ENCODE data around the gene PLET1.

PLET1 gene

GRCh38 chr11:112228706-112229105 lies 32.0 kb downstream of the PLET1 start:
- CTCF ChIA-PET: interaction anchor here (0.9 to 19.0 kb wide), 2 partner anchors 8 to 55 kb away, joined by 4 to 308 read pairs; no protein-coding TSS in a partner anchor

GRCh38 chr11:112227471-112227870 lies 33.2 kb downstream of the PLET1 start:
- H3K4me1 ChIP-seq (ENCODE audit: control insufficient read depth, insufficient read depth, low read length): no peaks in the 10 kb centered on the region
- TF ChIP-seq ZBTB7A (tag by site-specific recombination; IDR thresholded peaks at IDR 0.05; ENCODE audit: low read depth) (no peak), ZNF660 (tag by site-specific recombination; IDR thresholded peaks at IDR 0.05) (no peak), ZNF169 (tag by site-specific recombination; IDR thresholded peaks at IDR 0.05) (no peak), ZNF521 (tag by site-specific recombination; IDR thresholded peaks at IDR 0.05) (no peak), ZNF654 (tag by site-specific recombination; IDR thresholded peaks at IDR 0.05; ENCODE audit: low read depth) (no peak), ZNF114 (tag by site-specific recombination; IDR thresholded peaks at IDR 0.05) (no peak), ZNF394 (tag by site-specific recombination; IDR thresholded peaks at IDR 0.05; ENCODE audit: borderline replicate concordance) (no peak), ZNF558 (tag by site-specific recombination; IDR thresholded peaks at IDR 0.05) (no peak), ZNF155 (tag by site-specific recombination; IDR thresholded peaks at IDR 0.05) (no peak), AEBP2 (tag by site-specific recombination; IDR thresholded peaks at IDR 0.05; ENCODE audit: borderline replicate concordance) (no peak), ZNF555 (tag by site-specific recombination; conservative IDR thresholded peaks at IDR 0.05) (no peak), ZNF302 (tag by site-specific recombination; IDR thresholded peaks at IDR 0.05; ENCODE audit: low read depth) (no peak), ZNF792 (tag by site-specific recombination; IDR thresholded peaks at IDR 0.05) (no peak), ZNF837 (tag by site-specific recombination; IDR thresholded peaks at IDR 0.05) (no peak)
- TF ChIP-seq, protein P1, sequence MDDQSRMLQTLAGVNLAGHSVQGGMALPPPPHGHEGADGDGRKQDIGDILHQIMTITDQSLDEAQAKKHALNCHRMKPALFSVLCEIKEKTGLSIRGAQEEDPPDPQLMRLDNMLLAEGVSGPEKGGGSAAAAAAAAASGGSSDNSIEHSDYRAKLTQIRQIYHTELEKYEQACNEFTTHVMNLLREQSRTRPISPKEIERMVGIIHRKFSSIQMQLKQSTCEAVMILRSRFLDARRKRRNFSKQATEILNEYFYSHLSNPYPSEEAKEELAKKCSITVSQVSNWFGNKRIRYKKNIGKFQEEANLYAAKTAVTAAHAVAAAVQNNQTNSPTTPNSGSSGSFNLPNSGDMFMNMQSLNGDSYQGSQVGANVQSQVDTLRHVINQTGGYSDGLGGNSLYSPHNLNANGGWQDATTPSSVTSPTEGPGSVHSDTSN (CRISPR knock-in tag; IDR thresholded peaks at IDR 0.05): no peak
- TF ChIP-seq, protein P2, sequence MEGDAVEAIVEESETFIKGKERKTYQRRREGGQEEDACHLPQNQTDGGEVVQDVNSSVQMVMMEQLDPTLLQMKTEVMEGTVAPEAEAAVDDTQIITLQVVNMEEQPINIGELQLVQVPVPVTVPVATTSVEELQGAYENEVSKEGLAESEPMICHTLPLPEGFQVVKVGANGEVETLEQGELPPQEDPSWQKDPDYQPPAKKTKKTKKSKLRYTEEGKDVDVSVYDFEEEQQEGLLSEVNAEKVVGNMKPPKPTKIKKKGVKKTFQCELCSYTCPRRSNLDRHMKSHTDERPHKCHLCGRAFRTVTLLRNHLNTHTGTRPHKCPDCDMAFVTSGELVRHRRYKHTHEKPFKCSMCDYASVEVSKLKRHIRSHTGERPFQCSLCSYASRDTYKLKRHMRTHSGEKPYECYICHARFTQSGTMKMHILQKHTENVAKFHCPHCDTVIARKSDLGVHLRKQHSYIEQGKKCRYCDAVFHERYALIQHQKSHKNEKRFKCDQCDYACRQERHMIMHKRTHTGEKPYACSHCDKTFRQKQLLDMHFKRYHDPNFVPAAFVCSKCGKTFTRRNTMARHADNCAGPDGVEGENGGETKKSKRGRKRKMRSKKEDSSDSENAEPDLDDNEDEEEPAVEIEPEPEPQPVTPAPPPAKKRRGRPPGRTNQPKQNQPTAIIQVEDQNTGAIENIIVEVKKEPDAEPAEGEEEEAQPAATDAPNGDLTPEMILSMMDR (tag by site-specific recombination; IDR thresholded peaks at IDR 0.05): no peak
- TF ChIP-seq, protein P3, sequence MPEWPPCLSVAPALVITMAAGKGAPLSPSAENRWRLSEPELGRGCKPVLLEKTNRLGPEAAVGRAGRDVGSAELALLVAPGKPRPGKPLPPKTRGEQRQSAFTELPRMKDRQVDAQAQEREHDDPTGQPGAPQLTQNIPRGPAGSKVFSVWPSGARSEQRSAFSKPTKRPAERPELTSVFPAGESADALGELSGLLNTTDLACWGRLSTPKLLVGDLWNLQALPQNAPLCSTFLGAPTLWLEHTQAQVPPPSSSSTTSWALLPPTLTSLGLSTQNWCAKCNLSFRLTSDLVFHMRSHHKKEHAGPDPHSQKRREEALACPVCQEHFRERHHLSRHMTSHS (tag by site-specific recombination; IDR thresholded peaks at IDR 0.05): no peak
- ChIA-PET CTCF (interaction anchor here (0.7 to 19.0 kb wide), 4 partner anchors 43 to 461 kb away, joined by 3 to 308 read pairs (median 6); no protein-coding TSS in a partner anchor), POLR2A (interaction anchor here (1.5 kb wide), 1 partner anchor 10 kb away, joined by 6 read pairs; no protein-coding TSS in a partner anchor)
- no peak overlapping the region; the same call in 1 of the 2 replicates for H3K4me3 ChIP-seq (ENCODE audit: low read depth, low read length)
- peaks cover 0 to 42% of the 10 kb centered on the region in 2 experiments; a peak in 1 of 3 replicates for H3K36me3 ChIP-seq (ENCODE audit: control insufficient read depth in 2 of 2, insufficient read depth in 1 of 2, low read length in 2 of 2)
- H3K9me3 ChIP-seq (ENCODE audit: control insufficient read depth, insufficient read depth, low read depth, low read length): no peaks in the 10 kb centered on the region
- H3K27ac ChIP-seq (ENCODE audit: extremely low read depth, low read depth, low read length): no peak overlapping the region

More at GRCh38 chr11:112228706-112229105, 32.0 kb downstream of the PLET1 start:
- Histone ChIP-seq H3K4me3 (ENCODE audit: low read depth, low read length) (no peak overlapping the region), H3K4me1 (ENCODE audit: control insufficient read depth, insufficient read depth, low read length) (no peaks in the 10 kb centered on the region), H3K9me3 (ENCODE audit: control insufficient read depth, insufficient read depth, low read depth, low read length) (no peaks in the 10 kb centered on the region), H3K36me3 (ENCODE audit: control insufficient read depth in 2 of 2, insufficient read depth in 1 of 2, low read length in 2 of 2) (peaks cover 0 to 53% of the 10 kb centered on the region in 2 experiments; a peak in 1 of 3 replicates), H3K27ac (ENCODE audit: extremely low read depth, low read depth, low read length) (no peak overlapping the region)
- POLR2A ChIA-PET: no interaction called here
- TF ChIP-seq, protein P4, sequence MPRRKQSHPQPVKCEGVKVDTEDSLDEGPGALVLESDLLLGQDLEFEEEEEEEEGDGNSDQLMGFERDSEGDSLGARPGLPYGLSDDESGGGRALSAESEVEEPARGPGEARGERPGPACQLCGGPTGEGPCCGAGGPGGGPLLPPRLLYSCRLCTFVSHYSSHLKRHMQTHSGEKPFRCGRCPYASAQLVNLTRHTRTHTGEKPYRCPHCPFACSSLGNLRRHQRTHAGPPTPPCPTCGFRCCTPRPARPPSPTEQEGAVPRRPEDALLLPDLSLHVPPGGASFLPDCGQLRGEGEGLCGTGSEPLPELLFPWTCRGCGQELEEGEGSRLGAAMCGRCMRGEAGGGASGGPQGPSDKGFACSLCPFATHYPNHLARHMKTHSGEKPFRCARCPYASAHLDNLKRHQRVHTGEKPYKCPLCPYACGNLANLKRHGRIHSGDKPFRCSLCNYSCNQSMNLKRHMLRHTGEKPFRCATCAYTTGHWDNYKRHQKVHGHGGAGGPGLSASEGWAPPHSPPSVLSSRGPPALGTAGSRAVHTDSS (tag by site-specific recombination; IDR thresholded peaks at IDR 0.05): no peak
- TF ChIP-seq ZNF169 (tag by site-specific recombination; IDR thresholded peaks at IDR 0.05): no peak
- no peak for TF ChIP-seq OVOL3 (tag by site-specific recombination; IDR thresholded peaks at IDR 0.05)

All from HEK293 (cell line).